Thoracic aorta (tissue), 2 donors: ENCODE results near the gene CPEB3. TPM values are rescaled to one million over a fixed set of nuclear protein-coding genes. Genes with fewer than 3 reads are reported as not detected.

Source experiments
- ATAC-seq: fragments of 150-250 bp; one replicate; pipeline ENCODE4 v1.8.0; 2017; ENCODE audit warnings: low read depth; ENCODE audit not compliant: insufficient number of reproducible peaks, low FRiP score
- DNase-seq: peaks from one replicate; pipeline ENCODE4 v3.0.0-alpha.2; 2020; ENCODE audit warnings: low spot score
- H3K27ac ChIP-seq, 2 donors: fragments of 200-600 bp; sonication (generic); 1 replicate in 1 of 2; 2 replicates in 1 of 2; pipeline ENCODE4 v1.5.1; 2016; ENCODE audit warnings: mild to moderate bottlenecking in 2 of 2, moderate library complexity in 2 of 2
- H3K27me3 ChIP-seq: fragments of 200-600 bp; sonication (generic); replicated peaks from 2 replicates; pipeline ENCODE4 v1.6.0; 2016; ENCODE audit warnings: mild to moderate bottlenecking; ENCODE audit not compliant: insufficient read depth
- H3K36me3 ChIP-seq: fragments of 200-600 bp; sonication (generic); one replicate; pipeline ENCODE4 v1.5.1; 2016
- H3K4me1 ChIP-seq, 2 donors: fragments of 200-600 bp; sonication (generic); 1 replicate in 1 of 2; 2 replicates in 1 of 2; pipeline versions ENCODE4 v1.5.1 to v1.6.0; 2016; ENCODE audit warnings: low read depth in 2 of 2, mild to moderate bottlenecking in 1 of 2; ENCODE audit not compliant: control insufficient read depth in 1 of 2
- H3K4me3 ChIP-seq: fragments of 200-600 bp; sonication (generic); 2 replicates; pipeline ENCODE4 v1.5.1; 2016; ENCODE audit warnings: mild to moderate bottlenecking
- H3K9me3 ChIP-seq: fragments of 200-600 bp; sonication (generic); 2 replicates; pipeline ENCODE4 v1.5.1; 2016
- total RNA-seq, 2 donors: library from RNA; depleted of rRNA; stranded (reverse); fragments of >200 nt; gene quantifications; one replicate each; pipeline versions ENCODE4 v1.1.0 to v1.2.3, GENCODE V29; 2016
- TF ChIP-seq, protein P1 (sequence below): fragments of 200-600 bp; sonication (generic); IDR thresholded peaks from one replicate; pipeline ENCODE4 v1.5.1; 2019; ENCODE audit warnings: antibody characterized with exemption

The CPEB3 gene
- total RNA-seq, 2 donors from 2014 or later, result 6.8 to 12.2 TPM

DNA sequence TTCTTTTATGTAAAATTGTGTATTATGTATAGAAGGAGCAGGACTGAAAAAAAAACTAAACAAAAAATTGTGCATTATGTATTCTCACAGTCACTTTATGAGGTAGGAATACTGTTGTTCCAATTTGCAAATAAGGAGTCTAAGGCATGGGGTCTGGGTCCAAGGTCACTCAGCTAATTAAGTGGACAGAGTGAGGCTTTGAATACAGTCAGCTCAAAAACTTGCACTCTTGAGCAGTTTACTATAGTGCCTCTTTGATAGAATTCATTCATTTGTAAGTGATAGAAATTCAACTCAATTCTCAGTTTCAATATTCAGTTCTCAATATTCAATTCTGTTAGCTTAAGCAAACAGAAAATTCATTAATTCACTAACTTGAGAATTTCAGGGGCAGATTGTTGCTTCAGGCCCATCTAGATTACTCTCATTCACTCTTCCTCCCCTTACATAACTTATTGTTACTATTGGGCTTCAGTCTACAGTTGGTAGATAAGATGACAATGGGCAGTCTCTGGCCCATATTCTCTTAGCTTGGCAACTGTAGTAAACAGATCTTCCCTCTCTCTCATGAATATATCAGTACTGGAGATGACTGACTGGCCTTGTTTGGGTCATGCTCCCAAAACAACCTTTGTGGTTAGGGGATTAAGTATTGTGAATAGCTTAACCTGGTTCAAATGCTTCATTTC lies 280.7 kb downstream of the CPEB3 start:
- DNase-seq (no peak), ATAC-seq (no peak)
- Histone ChIP-seq H3K27ac (no peak overlapping the region), H3K36me3 (peaks cover 20% of the 10 kb centered on the region), H3K4me1 (no peaks in the 10 kb centered on the region), H3K4me3 (no peak overlapping the region), H3K9me3 (no peaks in the 10 kb centered on the region), H3K27me3 (no peaks in the 10 kb centered on the region)
- TF ChIP-seq, protein P1, sequence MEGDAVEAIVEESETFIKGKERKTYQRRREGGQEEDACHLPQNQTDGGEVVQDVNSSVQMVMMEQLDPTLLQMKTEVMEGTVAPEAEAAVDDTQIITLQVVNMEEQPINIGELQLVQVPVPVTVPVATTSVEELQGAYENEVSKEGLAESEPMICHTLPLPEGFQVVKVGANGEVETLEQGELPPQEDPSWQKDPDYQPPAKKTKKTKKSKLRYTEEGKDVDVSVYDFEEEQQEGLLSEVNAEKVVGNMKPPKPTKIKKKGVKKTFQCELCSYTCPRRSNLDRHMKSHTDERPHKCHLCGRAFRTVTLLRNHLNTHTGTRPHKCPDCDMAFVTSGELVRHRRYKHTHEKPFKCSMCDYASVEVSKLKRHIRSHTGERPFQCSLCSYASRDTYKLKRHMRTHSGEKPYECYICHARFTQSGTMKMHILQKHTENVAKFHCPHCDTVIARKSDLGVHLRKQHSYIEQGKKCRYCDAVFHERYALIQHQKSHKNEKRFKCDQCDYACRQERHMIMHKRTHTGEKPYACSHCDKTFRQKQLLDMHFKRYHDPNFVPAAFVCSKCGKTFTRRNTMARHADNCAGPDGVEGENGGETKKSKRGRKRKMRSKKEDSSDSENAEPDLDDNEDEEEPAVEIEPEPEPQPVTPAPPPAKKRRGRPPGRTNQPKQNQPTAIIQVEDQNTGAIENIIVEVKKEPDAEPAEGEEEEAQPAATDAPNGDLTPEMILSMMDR, result no peak

DNA sequence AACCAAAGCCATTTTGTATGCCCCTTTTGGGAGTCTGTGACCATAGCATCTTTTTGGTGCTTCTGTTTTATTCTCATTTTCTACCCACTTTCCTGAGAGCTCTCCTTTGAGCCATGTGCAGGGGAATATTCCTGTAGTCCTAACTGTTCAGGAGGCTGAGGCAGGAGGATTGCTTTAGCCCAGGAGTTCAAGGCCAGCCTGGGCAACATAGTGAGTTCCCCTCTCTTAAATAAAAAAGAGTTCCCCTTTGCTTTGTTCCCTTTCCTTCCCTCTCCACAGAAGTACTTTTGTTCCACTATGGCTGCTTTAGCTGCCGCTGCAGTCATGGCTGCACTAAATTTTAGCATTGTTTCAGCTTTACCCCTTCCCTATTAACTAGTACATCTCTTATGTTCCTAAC lies 281.4 kb downstream of the CPEB3 start:
- no peak for ATAC-seq
- Histone ChIP-seq H3K27me3 (no peaks in the 10 kb centered on the region), H3K36me3 (peaks cover 16% of the 10 kb centered on the region), H3K27ac (no peak overlapping the region), H3K4me1 (no peaks in the 10 kb centered on the region), H3K9me3 (no peaks in the 10 kb centered on the region), H3K4me3 (no peak overlapping the region)
- TF ChIP-seq, protein P1, result no peak
- no peak for DNase-seq

DNA sequence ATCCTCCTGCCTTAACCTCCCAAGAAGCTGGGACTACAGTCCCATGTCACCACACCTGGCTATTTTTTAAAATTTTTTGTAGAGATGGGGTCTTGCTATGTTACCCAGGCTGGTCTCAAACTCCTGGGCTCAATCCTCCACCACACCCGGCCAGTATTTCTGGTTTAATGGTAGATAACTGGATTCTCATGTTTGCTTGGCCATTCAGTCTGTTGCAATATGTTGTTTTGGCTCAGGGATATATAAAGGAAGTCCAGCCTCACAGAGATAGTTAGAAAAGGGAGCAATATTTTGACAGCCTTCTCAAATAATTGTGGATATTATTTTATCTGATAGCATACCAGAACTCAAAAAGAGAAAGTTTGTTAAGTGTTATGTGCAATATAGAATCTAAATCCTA lies 284.9 kb downstream of the CPEB3 start:
- Histone ChIP-seq H3K27me3 (no peaks in the 10 kb centered on the region), H3K36me3 (peaks cover 15% of the 10 kb centered on the region), H3K9me3 (no peaks in the 10 kb centered on the region), H3K4me3 (no peak overlapping the region), H3K4me1 (no peaks in the 10 kb centered on the region), H3K27ac (no peak overlapping the region)
- DNase-seq, result no peak
- ATAC-seq, result no peak
- TF ChIP-seq, protein P1, result no peak

DNA sequence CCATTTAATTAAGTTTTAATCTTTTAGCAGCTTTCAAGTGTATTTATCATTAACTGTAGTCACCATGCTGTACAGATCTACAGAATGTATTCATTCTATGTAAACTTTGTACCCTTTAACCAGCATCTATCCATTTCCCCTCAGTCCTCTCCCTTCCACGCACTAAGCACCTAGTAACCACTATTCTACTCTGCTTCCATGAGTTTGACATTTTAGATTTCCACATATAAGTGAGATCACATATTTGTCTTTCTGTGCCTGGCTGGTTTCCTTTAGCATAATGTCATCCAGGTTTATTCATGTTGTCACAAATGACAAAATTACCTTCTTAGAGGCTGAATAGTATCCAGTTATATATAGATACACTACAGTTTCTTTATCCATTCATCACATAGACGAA lies 287.6 kb downstream of the CPEB3 start:
- Histone ChIP-seq H3K9me3 (no peaks in the 10 kb centered on the region), H3K27ac (no peak overlapping the region), H3K4me1 (no peaks in the 10 kb centered on the region), H3K27me3 (no peaks in the 10 kb centered on the region), H3K36me3 (peaks cover 20% of the 10 kb centered on the region), H3K4me3 (no peak overlapping the region)
- no peak for DNase-seq
- no peak for ATAC-seq
- TF ChIP-seq, protein P1, result no peak

DNA sequence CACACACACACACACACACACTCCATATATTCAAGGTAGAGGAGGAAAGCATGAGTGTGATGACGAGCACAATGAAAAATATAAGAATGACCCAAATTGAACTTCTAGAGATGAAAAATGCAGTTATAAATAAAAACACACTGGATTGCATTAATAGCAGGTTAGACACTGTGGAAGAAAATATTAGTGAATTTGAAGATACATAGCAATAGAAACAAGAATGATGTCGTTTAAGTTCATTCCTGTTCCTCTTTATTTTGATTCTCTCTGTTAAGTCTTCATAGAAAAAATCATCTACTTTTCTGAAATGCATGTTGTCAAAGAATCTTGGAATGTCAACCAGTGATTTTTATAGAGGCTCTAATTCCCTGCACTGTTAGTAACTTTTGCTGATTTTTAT lies 288.9 kb downstream of the CPEB3 start:
- H3K27ac ChIP-seq, result no peak overlapping the region
- peaks cover 16% of the 10 kb centered on the region for H3K36me3 ChIP-seq
- TF ChIP-seq, protein P1, result no peak
- H3K9me3 ChIP-seq, result no peaks in the 10 kb centered on the region
- DNase-seq (no peak), ATAC-seq (no peak)
- no peak overlapping the region for H3K4me3 ChIP-seq
- no peaks in the 10 kb centered on the region for H3K27me3 ChIP-seq
- H3K4me1 ChIP-seq, result no peaks in the 10 kb centered on the region
